Measurements from ENCODE around the gene TMEM167A. TPM values are rescaled to one million over a fixed set of nuclear protein-coding genes. Genes with fewer than 3 reads are reported as not detected.
A peak's percentile ranks its signal among the peaks of the same experiment; 100 is the strongest.

Gene TMEM167A
- total RNA-seq, 1 experiment from 2014 or later = 139 TPM

DNA sequence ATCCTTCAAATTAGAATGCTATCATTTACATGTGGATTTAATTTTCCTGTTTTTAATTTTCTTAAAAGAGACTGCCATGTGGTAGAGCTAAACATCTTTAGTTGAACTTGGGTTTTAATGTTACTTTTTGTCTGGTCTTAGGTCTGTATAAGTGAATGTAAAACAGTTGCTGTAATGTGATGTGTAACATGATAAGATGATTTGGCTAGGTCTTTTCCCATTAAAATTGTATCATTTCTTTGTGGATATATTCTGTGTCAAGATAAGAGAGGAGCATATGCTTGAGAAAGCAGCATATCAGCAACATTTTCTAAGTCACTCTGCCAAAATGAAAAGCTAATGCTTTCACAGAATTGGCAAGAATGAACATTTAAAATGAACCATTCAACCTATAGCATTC, 18.5 kb downstream of the TMEM167A start:
- Histone ChIP-seq H4K8ac (replicated peaks; ENCODE audit: insufficient read length, low read depth, low read length) (no peak overlapping the region), H3K18ac (ENCODE audit: insufficient read length, low read depth, low read length) (no peak overlapping the region), H2AK5ac (ENCODE audit: insufficient read length, low read length) (no peak overlapping the region), H3K79me2 (ENCODE audit: insufficient read depth, low read length) (no peaks in the 10 kb centered on the region; the same call in 1 of the 2 replicates), H3K56ac (ENCODE audit: insufficient read length, low read depth, low read length) (no peak overlapping the region), H2BK5ac (ENCODE audit: insufficient read length, low read length) (no peak overlapping the region), H3K4me2 (ENCODE audit: insufficient read depth, insufficient read length, low read length) (no peak overlapping the region), H2BK120ac (ENCODE audit: low read depth, low read length, poor library complexity, severe bottlenecking) (no peak overlapping the region), H3K9ac (ENCODE audit: extremely low read depth, insufficient read length, low read length) (no peak overlapping the region), H3K9me3 (ENCODE audit: control insufficient read depth, low read depth, low read length) (no peaks in the 10 kb centered on the region), H2BK12ac (ENCODE audit: insufficient read length, low read depth, low read length) (no peak overlapping the region), H3T11ph (ENCODE audit: low read length) (no peak overlapping the region), H3K27ac (ENCODE audit: insufficient read length, low read depth, low read length) (no peak overlapping the region), H2BK15ac (ENCODE audit: low read depth, low read length) (no peak overlapping the region), H2AFZ (ENCODE audit: low read length) (no peak overlapping the region), H3K4me1 (ENCODE audit: insufficient read depth, low read length) (no peaks in the 10 kb centered on the region), H3K79me1 (ENCODE audit: insufficient read depth, low read depth, low read length, poor library complexity, severe bottlenecking) (peaks cover 4% of the 10 kb centered on the region), H3K23ac (ENCODE audit: insufficient read length, low read depth, low read length) (no peak overlapping the region), H4K91ac (ENCODE audit: insufficient read length, low read depth, low read length) (no peak overlapping the region), H3K4ac (ENCODE audit: low read depth, low read length) (no peak overlapping the region), H3K27me3 (ENCODE audit: insufficient read depth, low read length) (no peaks in the 10 kb centered on the region), H3K14ac (ENCODE audit: insufficient read depth, low read length) (no peak overlapping the region), H4K20me1 (ENCODE audit: control insufficient read depth, insufficient read depth, insufficient read length) (no peaks in the 10 kb centered on the region), H2BK20ac (ENCODE audit: low read depth, low read length, poor library complexity, severe bottlenecking) (no peak overlapping the region), H4K5ac (ENCODE audit: insufficient read length, low read depth, low read length) (no peak overlapping the region), H3K23me2 (ENCODE audit: insufficient read length, low read depth, low read length, poor library complexity, severe bottlenecking) (no peaks in the 10 kb centered on the region)
- TF ChIP-seq, protein P1, sequence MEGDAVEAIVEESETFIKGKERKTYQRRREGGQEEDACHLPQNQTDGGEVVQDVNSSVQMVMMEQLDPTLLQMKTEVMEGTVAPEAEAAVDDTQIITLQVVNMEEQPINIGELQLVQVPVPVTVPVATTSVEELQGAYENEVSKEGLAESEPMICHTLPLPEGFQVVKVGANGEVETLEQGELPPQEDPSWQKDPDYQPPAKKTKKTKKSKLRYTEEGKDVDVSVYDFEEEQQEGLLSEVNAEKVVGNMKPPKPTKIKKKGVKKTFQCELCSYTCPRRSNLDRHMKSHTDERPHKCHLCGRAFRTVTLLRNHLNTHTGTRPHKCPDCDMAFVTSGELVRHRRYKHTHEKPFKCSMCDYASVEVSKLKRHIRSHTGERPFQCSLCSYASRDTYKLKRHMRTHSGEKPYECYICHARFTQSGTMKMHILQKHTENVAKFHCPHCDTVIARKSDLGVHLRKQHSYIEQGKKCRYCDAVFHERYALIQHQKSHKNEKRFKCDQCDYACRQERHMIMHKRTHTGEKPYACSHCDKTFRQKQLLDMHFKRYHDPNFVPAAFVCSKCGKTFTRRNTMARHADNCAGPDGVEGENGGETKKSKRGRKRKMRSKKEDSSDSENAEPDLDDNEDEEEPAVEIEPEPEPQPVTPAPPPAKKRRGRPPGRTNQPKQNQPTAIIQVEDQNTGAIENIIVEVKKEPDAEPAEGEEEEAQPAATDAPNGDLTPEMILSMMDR (conservative IDR thresholded peaks at IDR 0.05) = no peak
- no peak for DNase-seq
- H3K27ac Mint-ChIP-seq = peak overlapping the region in 1 of 3 experiments; percentile 5; a peak in 1 of 7 replicates
- no peaks in the 10 kb centered on the region for H3K9me3 Mint-ChIP-seq
- peaks cover 24 to 64% (median 56%) of the 10 kb centered on the region in 3 experiments; a peak in 6 of 7 replicates for H3K36me3 Mint-ChIP-seq (ENCODE audit: insufficient read depth in 1 of 3, low read depth in 3 of 3)
- H3K4me1 Mint-ChIP-seq = no peaks in the 10 kb centered on the region
- H3K27me3 Mint-ChIP-seq (ENCODE audit: low read depth) = no peaks in the 10 kb centered on the region
- no peak overlapping the region for H3K4me3 Mint-ChIP-seq
